ENCODE measurements around the gene GPD2. TPM values are rescaled to one million over a fixed set of nuclear protein-coding genes. Genes with fewer than 3 reads are reported as not detected.

GPD2 gene
- polyA plus RNA-seq, 1 experiment, result 20.7 TPM

DNA sequence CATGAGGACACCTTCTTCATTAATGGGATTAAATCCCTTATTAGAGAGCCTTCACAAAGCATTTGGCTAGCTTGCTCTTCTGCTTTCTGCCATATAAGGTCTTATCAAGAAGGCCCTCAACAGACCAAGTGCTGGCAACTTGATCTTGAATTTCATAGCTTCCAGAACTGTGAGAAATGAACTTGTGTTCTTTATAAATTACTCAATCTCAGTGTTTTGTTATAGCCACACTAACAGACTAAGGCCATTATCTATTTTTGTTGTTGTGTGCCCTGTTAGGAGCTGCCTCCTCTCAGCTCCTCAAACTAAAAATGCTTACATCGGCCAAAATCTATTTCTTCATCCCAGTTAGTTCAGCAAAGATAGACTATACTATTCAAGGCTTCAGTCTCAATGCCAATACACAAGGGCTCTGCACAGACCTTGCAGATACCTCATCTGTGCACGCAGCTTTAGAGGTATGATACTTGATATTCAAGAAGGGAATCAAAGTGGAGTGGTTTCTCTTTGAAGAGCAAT, 182.9 kb downstream of the GPD2 start:
- no peak overlapping the region for H3K27ac ChIP-seq (ENCODE audit: low read depth, low read length)
- H3K4me3 ChIP-seq (ENCODE audit: low read depth, low read length), result no peak overlapping the region
- ChIA-PET POLR2A (no interaction called here), CTCF (no interaction called here)
- DNase-seq (ENCODE audit: low read depth, low spot score), result no peak
- no peaks in the 10 kb centered on the region for H3K27me3 ChIP-seq (ENCODE audit: control insufficient read depth, insufficient read depth, low read length)
- no peaks in the 10 kb centered on the region; the same call in 1 of the 2 replicates for H3K9me3 ChIP-seq (ENCODE audit: control insufficient read depth, insufficient read depth, low read length)
- TF ChIP-seq, protein P1, sequence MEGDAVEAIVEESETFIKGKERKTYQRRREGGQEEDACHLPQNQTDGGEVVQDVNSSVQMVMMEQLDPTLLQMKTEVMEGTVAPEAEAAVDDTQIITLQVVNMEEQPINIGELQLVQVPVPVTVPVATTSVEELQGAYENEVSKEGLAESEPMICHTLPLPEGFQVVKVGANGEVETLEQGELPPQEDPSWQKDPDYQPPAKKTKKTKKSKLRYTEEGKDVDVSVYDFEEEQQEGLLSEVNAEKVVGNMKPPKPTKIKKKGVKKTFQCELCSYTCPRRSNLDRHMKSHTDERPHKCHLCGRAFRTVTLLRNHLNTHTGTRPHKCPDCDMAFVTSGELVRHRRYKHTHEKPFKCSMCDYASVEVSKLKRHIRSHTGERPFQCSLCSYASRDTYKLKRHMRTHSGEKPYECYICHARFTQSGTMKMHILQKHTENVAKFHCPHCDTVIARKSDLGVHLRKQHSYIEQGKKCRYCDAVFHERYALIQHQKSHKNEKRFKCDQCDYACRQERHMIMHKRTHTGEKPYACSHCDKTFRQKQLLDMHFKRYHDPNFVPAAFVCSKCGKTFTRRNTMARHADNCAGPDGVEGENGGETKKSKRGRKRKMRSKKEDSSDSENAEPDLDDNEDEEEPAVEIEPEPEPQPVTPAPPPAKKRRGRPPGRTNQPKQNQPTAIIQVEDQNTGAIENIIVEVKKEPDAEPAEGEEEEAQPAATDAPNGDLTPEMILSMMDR (IDR thresholded peaks at IDR 0.05; ENCODE audit: low read depth, low read length), result no peak

DNA sequence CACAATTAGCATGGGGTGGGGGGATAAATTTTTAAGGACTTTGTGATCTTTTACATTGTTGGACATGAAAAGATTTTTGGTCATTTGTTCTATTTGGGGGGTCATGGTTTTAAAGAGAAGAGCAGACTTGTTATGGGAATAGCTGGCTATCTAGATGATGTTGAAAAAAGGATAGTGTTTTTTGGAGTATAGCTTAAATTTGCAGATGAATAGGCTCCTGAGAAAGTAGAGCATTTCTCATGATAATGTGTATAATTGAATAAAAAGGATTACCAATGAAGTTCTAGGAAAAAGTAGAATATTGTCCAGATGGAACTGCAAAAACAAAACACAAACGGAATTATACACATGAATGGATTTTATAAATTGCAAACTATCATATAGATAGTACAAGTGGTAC, 186.3 kb downstream of the GPD2 start:
- no peak for DNase-seq (ENCODE audit: low read depth, low spot score)
- ChIA-PET CTCF (no interaction called here), POLR2A (no interaction called here)

DNA sequence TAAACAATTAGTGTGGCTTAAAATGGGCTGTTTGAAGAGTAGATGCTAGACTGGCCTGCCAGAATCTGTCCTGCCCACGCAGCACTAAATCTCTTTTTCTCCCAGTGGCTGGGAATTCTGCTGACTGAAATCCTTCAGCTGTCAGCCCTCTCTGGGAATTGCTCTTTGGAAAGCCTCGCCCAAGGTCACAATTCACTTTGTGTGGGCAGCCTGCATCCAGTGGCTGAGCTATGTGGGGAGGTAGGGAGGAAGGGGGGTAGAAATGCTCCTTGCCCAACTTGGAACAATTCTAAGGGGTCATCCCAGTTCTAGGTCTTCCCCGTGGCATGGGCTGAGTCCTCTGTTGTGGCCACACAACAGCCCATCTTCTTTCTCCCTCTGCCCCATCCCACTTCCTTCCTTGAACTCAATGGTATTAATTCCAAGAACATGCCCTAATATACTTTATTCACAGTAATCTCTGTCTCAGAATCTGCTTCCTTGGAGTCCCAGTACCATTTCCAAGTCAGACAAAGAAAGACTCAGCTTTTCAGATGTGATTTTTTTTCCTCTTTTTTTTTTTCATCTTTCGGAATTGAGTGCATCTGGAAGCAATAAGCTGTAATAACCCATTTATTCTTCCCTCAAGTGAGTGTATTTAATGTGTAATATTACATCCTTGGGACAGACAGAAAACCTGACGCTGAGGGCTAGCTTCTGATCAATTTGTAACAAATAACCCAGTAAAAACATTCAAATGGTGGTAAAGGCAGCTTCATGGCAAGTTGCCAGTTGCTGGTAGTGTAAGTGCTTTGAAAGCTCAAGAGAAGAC, 189.4 kb downstream of the GPD2 start:
- POLR2A ChIA-PET, result no interaction called here
- no peak overlapping the region for H3K27ac ChIP-seq (ENCODE audit: low read depth, low read length)
- no peak overlapping the region for H3K4me3 ChIP-seq (ENCODE audit: low read depth, low read length)
- H3K27me3 ChIP-seq (ENCODE audit: control insufficient read depth, insufficient read depth, low read length), result no peaks in the 10 kb centered on the region
- H3K9me3 ChIP-seq (ENCODE audit: control insufficient read depth, insufficient read depth, low read length), result no peaks in the 10 kb centered on the region
- TF ChIP-seq, protein P1 (IDR thresholded peaks at IDR 0.05; ENCODE audit: low read depth, low read length), result no peak
- DNase-seq (ENCODE audit: low read depth, low spot score), result no peak
- CTCF ChIA-PET, result no interaction called here

More for the DNA sequence above, 186.3 kb downstream of the GPD2 start:
- Histone ChIP-seq H3K27me3 (ENCODE audit: control insufficient read depth, insufficient read depth, low read length) (no peaks in the 10 kb centered on the region), H3K27ac (ENCODE audit: low read depth, low read length) (no peak overlapping the region), H3K9me3 (ENCODE audit: control insufficient read depth, insufficient read depth, low read length) (no peaks in the 10 kb centered on the region; the same call in 1 of the 2 replicates), H3K4me3 (ENCODE audit: low read depth, low read length) (no peak overlapping the region)
- TF ChIP-seq, protein P1 (IDR thresholded peaks at IDR 0.05; ENCODE audit: low read depth, low read length), result no peak

DNA sequence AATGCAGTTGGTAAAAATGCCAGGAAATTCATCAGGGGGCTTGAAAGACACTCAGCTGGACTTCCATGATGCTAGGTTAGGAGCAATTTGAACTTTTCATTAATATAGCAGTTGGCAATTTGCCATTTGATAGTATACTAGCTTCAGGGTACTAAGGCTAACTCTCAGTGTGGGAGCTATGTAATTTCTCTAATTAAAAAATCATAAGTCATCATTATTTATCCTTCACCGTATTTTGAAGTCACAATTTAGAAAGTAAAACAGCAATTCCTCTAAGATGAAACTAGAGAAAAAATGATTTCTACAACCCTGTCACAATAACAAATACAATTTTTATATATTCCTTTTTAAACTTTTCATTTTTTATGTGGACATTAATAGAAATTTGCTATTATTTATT, 190.8 kb downstream of the GPD2 start:
- Histone ChIP-seq H3K27ac (ENCODE audit: low read depth, low read length) (no peak overlapping the region), H3K27me3 (ENCODE audit: control insufficient read depth, insufficient read depth, low read length) (no peaks in the 10 kb centered on the region), H3K9me3 (ENCODE audit: control insufficient read depth, insufficient read depth, low read length) (no peaks in the 10 kb centered on the region), H3K4me3 (ENCODE audit: low read depth, low read length) (no peak overlapping the region)
- no peak for DNase-seq (ENCODE audit: low read depth, low spot score)
- POLR2A ChIA-PET, result no interaction called here
- CTCF ChIA-PET, result interaction anchor here (0.9 kb wide), 1 partner anchor 567 kb away, joined by 4 read pairs; no protein-coding TSS in a partner anchor
- TF ChIP-seq, protein P1 (IDR thresholded peaks at IDR 0.05; ENCODE audit: low read depth, low read length), result no peak

DNA sequence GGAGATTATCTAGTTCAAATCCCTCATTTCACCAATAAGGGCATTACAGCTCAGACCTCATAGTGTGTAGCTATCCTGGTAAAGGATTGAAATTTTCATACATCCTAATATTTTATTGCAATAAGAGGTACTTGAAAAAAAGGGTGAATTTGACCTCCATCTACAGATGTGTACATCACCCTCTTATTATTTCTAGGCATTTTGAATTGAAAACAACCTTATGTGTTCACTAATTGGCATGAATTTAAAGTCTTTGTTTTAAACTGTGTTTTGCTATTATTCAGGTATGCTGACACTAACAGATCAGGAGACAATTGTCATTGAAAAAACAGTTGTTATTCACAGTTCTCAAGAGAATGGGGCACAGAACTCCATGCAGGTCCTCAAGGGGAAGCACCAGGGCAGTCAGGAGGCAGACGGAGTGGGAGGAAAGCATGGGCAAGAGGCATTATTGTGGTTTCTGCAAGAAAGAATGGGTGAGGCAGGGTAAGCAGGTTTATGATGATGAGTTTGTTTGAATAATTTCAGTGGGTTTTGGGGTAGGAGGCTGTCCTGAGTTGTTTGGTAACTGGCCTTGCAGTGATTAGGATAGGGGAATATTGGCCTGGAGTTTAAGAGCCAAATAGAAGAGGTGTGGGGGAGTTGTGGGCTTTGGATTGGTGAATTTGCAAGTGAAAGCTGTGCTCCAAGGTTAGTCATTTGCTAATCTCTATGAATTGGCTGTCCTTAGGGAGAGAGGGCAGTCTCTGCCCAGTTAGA, 194.6 kb downstream of the GPD2 start:
- Histone ChIP-seq H3K27ac (ENCODE audit: low read depth, low read length) (no peak overlapping the region), H3K27me3 (ENCODE audit: control insufficient read depth, insufficient read depth, low read length) (no peaks in the 10 kb centered on the region), H3K4me3 (ENCODE audit: low read depth, low read length) (no peak overlapping the region), H3K9me3 (ENCODE audit: control insufficient read depth, insufficient read depth, low read length) (no peaks in the 10 kb centered on the region)
- POLR2A ChIA-PET, result no interaction called here
- DNase-seq (ENCODE audit: low read depth, low spot score), result no peak
- CTCF ChIA-PET, result no interaction called here
- TF ChIP-seq, protein P1 (IDR thresholded peaks at IDR 0.05; ENCODE audit: low read depth, low read length), result no peak

All from AG04450 (cell line).